Measurements from ENCODE around the gene FRMD4A.
"Not testable (repeated sequence)": the region's sequence is repeated elsewhere in the genome, so short reads cannot be mapped to it uniquely, and the experiment has no call there.

FRMD4A gene

GRCh38 chr10:13797164-13797563 lies 533.6 kb downstream of the FRMD4A start:
- no peak for DNase-seq

GRCh38 chr10:13795653-13796555 lies 534.8 kb downstream of the FRMD4A start:
- peak in 1 of 2 donors; percentile 18 for DNase-seq

GRCh38 chr10:13794992-13795612 lies 535.6 kb downstream of the FRMD4A start:
- DNase-seq = no peak

- no peak for DNase-seq
Observed at GRCh38 chr10:13792006-13792405, 538.7 kb downstream of the FRMD4A start.

- DNase-seq = no peak
Observed at GRCh38 chr10:13791483-13791882, 539.2 kb downstream of the FRMD4A start.

- no peak for DNase-seq
Observed at GRCh38 chr10:13790196-13790595, 540.5 kb downstream of the FRMD4A start.

- no peak for DNase-seq
Observed at GRCh38 chr10:13789448-13789829, 541.3 kb downstream of the FRMD4A start.

GRCh38 chr10:13788711-13789447 lies 541.8 kb downstream of the FRMD4A start:
- peak in 1 of 2 donors; percentile 24 for DNase-seq

GRCh38 chr10:13788320-13788600 lies 542.5 kb downstream of the FRMD4A start:
- DNase-seq = no peak

GRCh38 chr10:13787015-13787421 lies 543.7 kb downstream of the FRMD4A start:
- peak; percentile 89 to 90 for DNase-seq

- DNase-seq = peak; percentile 47 to 67
Observed at GRCh38 chr10:13784067-13784466, 546.7 kb downstream of the FRMD4A start.

GRCh38 chr10:13779748-13780147 lies 551.0 kb downstream of the FRMD4A start:
- no peak for DNase-seq

GRCh38 chr10:13778693-13778960 lies 552.1 kb downstream of the FRMD4A start:
- DNase-seq = not testable (repeated sequence)

- DNase-seq = no peak
Observed at GRCh38 chr10:13776861-13777311, 553.8 kb downstream of the FRMD4A start.

- DNase-seq = no peak
Observed at GRCh38 chr10:13775786-13776775, 554.6 kb downstream of the FRMD4A start.

- DNase-seq = no peak
Observed at GRCh38 chr10:13774303-13774893, 556.3 kb downstream of the FRMD4A start.

GRCh38 chr10:13773496-13774170 lies 557.1 kb downstream of the FRMD4A start:
- no peak for DNase-seq

- no peak for DNase-seq
Observed at GRCh38 chr10:13773043-13773442, 557.7 kb downstream of the FRMD4A start.

- no peak for DNase-seq
Observed at GRCh38 chr10:13771992-13772391, 558.7 kb downstream of the FRMD4A start.

GRCh38 chr10:13770760-13771493 lies 559.8 kb downstream of the FRMD4A start:
- DNase-seq = no peak

GRCh38 chr10:13769946-13770345 lies 560.8 kb downstream of the FRMD4A start:
- no peak for DNase-seq
